ENCODE measurements around the gene GEMIN8. TPM values are rescaled to one million over a fixed set of nuclear protein-coding genes. Genes with fewer than 3 reads are reported as not detected.

GEMIN8 gene
- polyA plus RNA-seq, 2 of the 4 experiments (the other 2 are of a cell fraction) = 13.9 to 21.8 TPM

- no peak overlapping the region for H3K4me2 ChIP-seq
- ATAC-seq (no peak), DNase-seq (ENCODE audit: low read depth in 1 of 2, low spot score in 1 of 2) (no peak), FAIRE-seq (no peak)
- no peak overlapping the region for H3K27ac ChIP-seq
- ChIA-PET CTCF (interaction anchor here (0.6 kb wide), 1 partner anchor 104 kb away, joined by 3 read pairs; no protein-coding TSS in a partner anchor), POLR2A (no interaction called here)
- TF ChIP-seq SMC3 (IDR thresholded peaks at IDR 0.05) (no peak), GATA3 (IDR thresholded peaks at IDR 0.05; ENCODE audit: borderline replicate concordance) (no peak), POLR2AphosphoS2 (conservative IDR thresholded peaks at IDR 0.05; ENCODE audit: low read length) (no peak), RNF2 (IDR thresholded peaks at IDR 0.05; ENCODE audit: borderline replicate concordance, low read depth) (no peak), RCOR1 (IDR thresholded peaks at IDR 0.05; ENCODE audit: low read depth, low read length) (no peak), EP300 (IDR thresholded peaks at IDR 0.05) (no peak), RARB (CRISPR knock-in tag; IDR thresholded peaks at IDR 0.05) (no peak), REST (IDR thresholded peaks at IDR 0.05) (no peak), HOXB13 (CRISPR knock-in tag; IDR thresholded peaks at IDR 0.05; ENCODE audit: low read depth) (no peak), NR3C1 (IDR thresholded peaks at IDR 0.05) (no peak), CBX2 (IDR thresholded peaks at IDR 0.05; ENCODE audit: borderline replicate concordance, low read depth) (no peak), HOXB5 (CRISPR knock-in tag; IDR thresholded peaks at IDR 0.05) (no peak), CBX8 (IDR thresholded peaks at IDR 0.05) (no peak), USF2 (IDR thresholded peaks at IDR 0.05) (no peak), CHD4 (IDR thresholded peaks at IDR 0.05; ENCODE audit: borderline replicate concordance) (no peak), HEYL (CRISPR knock-in tag; IDR thresholded peaks at IDR 0.05) (no peak), ZC3H11A (IDR thresholded peaks at IDR 0.05) (no peak), ATOH8 (CRISPR knock-in tag; IDR thresholded peaks at IDR 0.05; ENCODE audit: low read depth) (no peak), ZSCAN20 (CRISPR knock-in tag; IDR thresholded peaks at IDR 0.05) (no peak), PBX3 (IDR thresholded peaks at IDR 0.05) (no peak)
- 45% methylated on average over 3 of the region's 3 CpGs for WGBS (ENCODE audit: missing lambda C conversion rate)
- H3K4me3 ChIP-seq = no peak overlapping the region
- H3K9me3 ChIP-seq = no peaks in the 10 kb centered on the region
- H3K4me1 ChIP-seq = no peaks in the 10 kb centered on the region
Measured at GRCh38 chrX:13994536-13995080, 35.1 kb downstream of the GEMIN8 start.

GRCh38 chrX:13994104-13994503, 35.6 kb downstream of the GEMIN8 start:
- POLR2A ChIA-PET = no interaction called here
- TF ChIP-seq BHLHE40 (IDR thresholded peaks at IDR 0.05; ENCODE audit: low read depth, low read length) = no peak
- TF ChIP-seq RFX5 (IDR thresholded peaks at IDR 0.05) = no peak
- TF ChIP-seq CHD2 (IDR thresholded peaks at IDR 0.05; ENCODE audit: low read length, partially characterized antibody) = no peak
- no peak for TF ChIP-seq HOXB13 (CRISPR knock-in tag; IDR thresholded peaks at IDR 0.05; ENCODE audit: low read depth)
- TF ChIP-seq ATOH8 (CRISPR knock-in tag; IDR thresholded peaks at IDR 0.05; ENCODE audit: low read depth) = no peak
- TF ChIP-seq HES2 (IDR thresholded peaks at IDR 0.05) = no peak
- no peak for TF ChIP-seq JUNB (IDR thresholded peaks at IDR 0.05)
- no peak for TF ChIP-seq GATA3 (IDR thresholded peaks at IDR 0.05; ENCODE audit: borderline replicate concordance)
- no peak for TF ChIP-seq USF2 (IDR thresholded peaks at IDR 0.05)
- TF ChIP-seq E2F6 (IDR thresholded peaks at IDR 0.05; ENCODE audit: borderline replicate concordance, low read depth) = no peak

More at GRCh38 chrX:13994104-13994503, 35.6 kb downstream of the GEMIN8 start:
- ATAC-seq = no peak
- Histone ChIP-seq H3K4me1 (no peaks in the 10 kb centered on the region), H3K27ac (no peak overlapping the region), H3K4me2 (no peak overlapping the region), H3K4me3 (no peak overlapping the region), H3K9me3 (no peaks in the 10 kb centered on the region)
- CTCF ChIA-PET = interaction anchor here (0.6 kb wide), 1 partner anchor 103 kb away, joined by 3 read pairs; no protein-coding TSS in a partner anchor
- FAIRE-seq = no peak
- 37% methylated on average over 7 of the region's 7 CpGs for WGBS (ENCODE audit: missing lambda C conversion rate)
- DNase-seq (ENCODE audit: low read depth in 1 of 2, low spot score in 1 of 2) = no peak
